ENCODE measurements around the gene CHP1. TPM values are rescaled to one million over a fixed set of nuclear protein-coding genes. Genes with fewer than 3 reads are reported as not detected.
"Not testable (repeated sequence)": the region's sequence is repeated elsewhere in the genome, so short reads cannot be mapped to it uniquely, and the experiment has no call there.

CHP1 gene
- total RNA-seq, 1 experiment from 2014 or later, result 67.1 TPM

DNA sequence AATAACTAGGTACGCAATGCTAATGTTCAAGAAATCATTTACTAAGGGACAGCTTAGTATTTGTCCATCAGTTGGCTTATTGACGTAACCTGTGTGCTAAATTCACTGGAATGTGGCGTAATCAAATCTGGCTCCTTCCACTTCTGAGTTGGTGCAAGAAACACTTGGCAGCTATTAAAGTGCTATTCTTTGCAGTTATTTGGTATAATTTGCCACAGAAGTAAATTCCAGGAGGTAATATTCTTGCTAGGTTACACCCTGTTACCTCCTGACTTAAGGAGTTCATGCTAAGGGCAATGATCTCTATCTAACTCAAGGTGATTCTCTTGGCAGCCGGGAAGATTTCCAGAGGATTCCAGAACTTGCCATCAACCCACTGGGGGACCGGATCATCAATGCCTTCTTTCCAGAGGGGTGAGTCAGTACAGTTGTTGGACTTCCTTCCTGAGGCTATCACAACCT is 25.5 kb downstream of the CHP1 start:
- Mint-ChIP-seq H3K9me3 (ENCODE audit: low read depth, unreplicated experiment) (no peaks in the 10 kb centered on the region), H3K4me1 (ENCODE audit: low read depth, unreplicated experiment) (peaks cover 18% of the 10 kb centered on the region), H3K27me3 (ENCODE audit: unreplicated experiment) (no peaks in the 10 kb centered on the region), H3K27ac (ENCODE audit: unreplicated experiment) (peak overlapping the region; percentile 30), H3K4me3 (ENCODE audit: low read depth, unreplicated experiment) (no peak overlapping the region), H3K36me3 (ENCODE audit: insufficient read depth, unreplicated experiment) (no peaks in the 10 kb centered on the region)
- CTCF ChIA-PET, result no interaction called here
- BruUV-seq (replicated peaks), result no TSS peak
- TF ChIP-seq, protein P1, sequence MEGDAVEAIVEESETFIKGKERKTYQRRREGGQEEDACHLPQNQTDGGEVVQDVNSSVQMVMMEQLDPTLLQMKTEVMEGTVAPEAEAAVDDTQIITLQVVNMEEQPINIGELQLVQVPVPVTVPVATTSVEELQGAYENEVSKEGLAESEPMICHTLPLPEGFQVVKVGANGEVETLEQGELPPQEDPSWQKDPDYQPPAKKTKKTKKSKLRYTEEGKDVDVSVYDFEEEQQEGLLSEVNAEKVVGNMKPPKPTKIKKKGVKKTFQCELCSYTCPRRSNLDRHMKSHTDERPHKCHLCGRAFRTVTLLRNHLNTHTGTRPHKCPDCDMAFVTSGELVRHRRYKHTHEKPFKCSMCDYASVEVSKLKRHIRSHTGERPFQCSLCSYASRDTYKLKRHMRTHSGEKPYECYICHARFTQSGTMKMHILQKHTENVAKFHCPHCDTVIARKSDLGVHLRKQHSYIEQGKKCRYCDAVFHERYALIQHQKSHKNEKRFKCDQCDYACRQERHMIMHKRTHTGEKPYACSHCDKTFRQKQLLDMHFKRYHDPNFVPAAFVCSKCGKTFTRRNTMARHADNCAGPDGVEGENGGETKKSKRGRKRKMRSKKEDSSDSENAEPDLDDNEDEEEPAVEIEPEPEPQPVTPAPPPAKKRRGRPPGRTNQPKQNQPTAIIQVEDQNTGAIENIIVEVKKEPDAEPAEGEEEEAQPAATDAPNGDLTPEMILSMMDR (IDR thresholded peaks at IDR 0.05; ENCODE audit: unreplicated experiment), result no peak
- intact Hi-C loops (cut with micrococcal nuclease; ENCODE audit: unreplicated experiment), result loop anchor here (10.0 kb wide), 1 partner anchor 78 kb away; the partner anchor contains the start of genes NUSAP1 and OIP5
- DNase-seq, result peak; percentile 20

DNA sequence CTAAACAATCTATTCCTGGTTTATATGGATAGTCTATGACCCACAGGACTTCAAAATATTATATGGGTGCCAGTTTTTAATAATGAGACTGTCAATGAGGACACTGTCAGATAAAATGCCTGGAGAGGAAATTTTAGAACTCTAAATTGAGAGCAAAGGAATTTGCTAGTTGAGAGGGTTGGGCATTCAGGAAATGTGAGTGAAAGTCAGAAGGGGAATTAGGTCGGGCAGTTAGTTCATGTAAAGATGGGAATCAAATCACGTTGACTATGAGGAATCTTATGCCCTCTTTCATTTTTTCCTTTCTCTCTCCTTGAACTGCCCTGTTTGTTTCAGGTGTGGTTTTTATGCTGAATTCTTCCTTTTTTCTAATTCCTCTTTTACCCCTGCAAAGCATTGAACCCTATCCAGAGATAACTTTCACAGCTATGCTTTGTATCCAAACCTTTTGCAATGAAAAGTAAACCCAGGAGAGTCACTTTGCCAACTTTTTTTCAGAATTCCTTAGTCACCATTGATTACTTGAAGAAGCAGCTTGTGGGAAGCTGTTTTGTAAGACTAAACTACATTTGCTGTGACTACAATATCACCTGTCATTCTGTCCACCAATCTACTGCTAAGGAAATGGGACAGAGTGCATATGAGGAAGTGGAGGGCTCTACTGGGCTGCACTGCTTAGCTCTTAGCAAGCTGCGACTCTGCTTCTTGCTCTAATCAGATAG is 27.8 kb downstream of the CHP1 start:
- H3K36me3 Mint-ChIP-seq (ENCODE audit: insufficient read depth, unreplicated experiment), result no peaks in the 10 kb centered on the region
- no peaks in the 10 kb centered on the region for H3K9me3 Mint-ChIP-seq (ENCODE audit: low read depth, unreplicated experiment)
- TF ChIP-seq, protein P1 (IDR thresholded peaks at IDR 0.05; ENCODE audit: unreplicated experiment), result no peak
- CTCF ChIA-PET, result interaction anchor here (0.6 to 1.5 kb wide), 3 partner anchors 9 to 482 kb away, joined by 4 to 14 read pairs (median 4); no protein-coding TSS in a partner anchor
- H3K4me1 Mint-ChIP-seq (ENCODE audit: low read depth, unreplicated experiment), result peaks cover 18% of the 10 kb centered on the region
- BruUV-seq (replicated peaks), result no TSS peak
- H3K27ac Mint-ChIP-seq (ENCODE audit: unreplicated experiment), result peak overlapping the region; percentile 96
- DNase-seq, result peak; percentile 24
- intact Hi-C loops (cut with micrococcal nuclease; ENCODE audit: unreplicated experiment), result loop anchor here (10.0 kb wide), 1 partner anchor 76 kb away; the partner anchor contains the start of genes NUSAP1 and OIP5
- no peaks in the 10 kb centered on the region for H3K27me3 Mint-ChIP-seq (ENCODE audit: unreplicated experiment)
- H3K4me3 Mint-ChIP-seq (ENCODE audit: low read depth, unreplicated experiment), result peak overlapping the region; percentile 38

DNA sequence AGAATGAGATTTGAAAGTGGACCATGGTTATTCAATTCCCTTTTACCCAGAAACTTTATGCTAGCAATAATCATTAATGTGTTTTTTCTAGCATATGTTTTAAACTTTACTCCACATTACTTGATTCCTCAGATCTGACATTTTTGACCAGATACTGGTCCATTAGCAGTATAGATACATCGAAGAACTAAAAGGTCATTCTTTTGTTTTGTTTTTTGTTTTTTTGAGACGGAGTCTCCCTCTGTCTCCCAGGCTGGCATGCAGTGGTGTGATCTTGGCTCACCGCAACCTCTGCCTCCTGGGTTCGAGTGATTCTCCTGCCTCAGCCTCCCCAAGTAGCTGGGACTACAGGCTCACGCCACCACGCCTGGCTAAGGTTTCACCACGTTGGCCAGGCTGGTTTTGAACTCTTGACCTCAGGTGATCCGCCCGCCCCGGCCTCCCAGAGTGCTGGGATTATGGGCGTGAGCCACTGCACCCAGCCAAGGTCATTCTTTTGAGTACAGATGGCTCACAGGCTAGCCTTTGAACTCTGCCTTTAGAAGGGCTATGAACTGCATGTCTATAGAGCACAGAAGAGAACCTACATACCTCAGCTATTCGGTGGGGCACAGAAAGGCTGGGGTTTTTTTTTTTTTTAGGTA is 28.6 kb downstream of the CHP1 start:
- intact Hi-C loops (cut with micrococcal nuclease; ENCODE audit: unreplicated experiment), result loop anchor here (10.0 kb wide), 1 partner anchor 75 kb away; the partner anchor contains the start of genes NUSAP1 and OIP5
- Mint-ChIP-seq H3K27ac (ENCODE audit: unreplicated experiment) (no peak overlapping the region), H3K4me3 (ENCODE audit: low read depth, unreplicated experiment) (no peak overlapping the region), H3K27me3 (ENCODE audit: unreplicated experiment) (no peaks in the 10 kb centered on the region), H3K36me3 (ENCODE audit: insufficient read depth, unreplicated experiment) (no peaks in the 10 kb centered on the region), H3K4me1 (ENCODE audit: low read depth, unreplicated experiment) (peaks cover 18% of the 10 kb centered on the region), H3K9me3 (ENCODE audit: low read depth, unreplicated experiment) (no peaks in the 10 kb centered on the region)
- DNase-seq, result no peak
- BruUV-seq (replicated peaks), result TSS peak; percentile 74
- TF ChIP-seq, protein P1 (IDR thresholded peaks at IDR 0.05; ENCODE audit: unreplicated experiment), result no peak
- CTCF ChIA-PET, result interaction anchor here (0.6 to 1.5 kb wide), 3 partner anchors 10 to 483 kb away, joined by 4 to 14 read pairs (median 4); no protein-coding TSS in a partner anchor

DNA sequence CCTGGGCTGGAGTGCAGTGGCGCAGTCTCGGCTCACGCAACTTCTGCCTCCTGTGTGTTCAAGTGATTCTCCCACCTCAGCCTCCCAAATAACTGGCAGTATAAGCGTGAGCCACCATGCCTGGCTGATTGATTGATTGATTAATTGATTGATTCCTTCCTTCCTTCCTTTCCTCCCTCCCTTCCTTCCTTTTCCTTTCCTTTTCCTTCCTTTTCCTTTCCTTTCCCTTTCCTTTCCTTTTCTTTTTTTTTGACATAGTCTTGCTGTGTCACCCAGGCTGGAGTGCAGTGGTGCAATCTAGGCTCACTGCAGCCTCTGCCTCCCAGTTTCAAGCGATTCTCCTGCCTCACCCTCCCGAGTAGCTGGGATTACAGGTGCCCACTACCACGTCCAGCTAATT is 29.9 kb downstream of the CHP1 start:
- CTCF ChIA-PET, result interaction anchor here (0.7 kb wide), 1 partner anchor 1263 kb away, joined by 5 read pairs; no protein-coding TSS in a partner anchor
- intact Hi-C loops (cut with micrococcal nuclease; ENCODE audit: unreplicated experiment); BruUV-seq (replicated peaks); H3K4me3 Mint-ChIP-seq (ENCODE audit: low read depth, unreplicated experiment); H3K36me3 Mint-ChIP-seq (ENCODE audit: insufficient read depth, unreplicated experiment); DNase-seq; H3K9me3 Mint-ChIP-seq (ENCODE audit: low read depth, unreplicated experiment); H3K27ac Mint-ChIP-seq (ENCODE audit: unreplicated experiment); H3K27me3 Mint-ChIP-seq (ENCODE audit: unreplicated experiment): not testable (repeated sequence)
- peaks cover 18% of the 10 kb centered on the region for H3K4me1 Mint-ChIP-seq (ENCODE audit: low read depth, unreplicated experiment)

Data from Calu3 (cell line).